ACHN (cell line): Measurements from ENCODE around the gene NMBR.
"Not testable (repeated sequence)": the region's sequence is repeated elsewhere in the genome, so short reads cannot be mapped to it uniquely, and the experiment has no call there.

Experiments used
- DNase-seq: peaks from one replicate; pipeline ENCODE4 v3.0.0-alpha.2; 2015
- in situ Hi-C: cut with HindIII; loops from 2 replicates; pipeline ENCODE4 v1.10.0; 2017; ENCODE audit warnings: low sequenced_read_pairs, low pct_ligation_motif_present, low pct_unique_long_range_greater_than_20kb

The NMBR gene

DNA sequence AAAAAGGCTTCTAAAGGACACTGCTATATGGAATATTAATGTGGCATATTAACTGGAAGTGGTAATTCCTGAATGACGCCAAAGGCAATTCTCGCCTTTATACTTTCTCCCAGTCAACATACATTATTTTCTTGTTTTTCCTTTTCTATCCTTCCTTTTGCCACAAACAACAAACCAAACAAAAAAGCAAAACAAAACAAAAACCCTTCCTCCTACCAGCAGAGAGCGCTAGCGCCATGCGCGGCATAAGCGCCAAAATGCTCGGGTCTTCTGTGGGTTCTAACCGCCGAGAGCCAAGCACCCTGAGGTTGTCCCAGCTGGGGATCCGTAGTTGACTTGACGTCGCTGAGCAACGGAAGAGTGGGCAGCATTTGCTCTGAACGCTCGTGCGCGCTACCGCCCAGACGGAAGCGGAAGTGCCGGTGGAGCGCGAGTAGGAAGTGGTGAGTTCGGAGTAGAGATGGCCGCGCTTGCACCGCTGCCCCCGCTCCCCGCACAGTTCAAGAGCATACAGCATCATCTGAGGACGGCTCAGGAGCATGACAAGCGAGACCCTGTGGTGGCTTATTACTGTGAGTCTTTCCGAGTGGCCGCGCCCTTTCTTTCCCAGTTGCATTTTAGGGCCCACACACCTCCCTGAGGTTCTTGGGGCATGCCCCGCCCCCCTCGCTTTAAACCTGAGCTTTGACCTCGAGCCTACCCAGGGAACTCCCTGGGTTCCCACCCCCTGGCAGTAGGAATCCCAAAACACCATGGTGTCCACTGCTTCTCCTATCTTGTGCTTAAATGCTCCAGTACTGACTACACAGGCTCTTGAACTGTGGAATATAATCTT is at the start of gene NMBR, which contains the start of gene VTA1:
Gene NMBR, minus strand, starts transcription at position 295 of the 835 bp plus-strand sequence. CDS start 58,464 bp downstream, outside the sequence.
Gene VTA1, plus strand, starts transcription at position 436 of the 835 bp plus-strand sequence. Its CDS starts 25 bp downstream, at position 461.
- in situ Hi-C loops: no loop called here
- DNase-seq: peak; percentile 98

DNA sequence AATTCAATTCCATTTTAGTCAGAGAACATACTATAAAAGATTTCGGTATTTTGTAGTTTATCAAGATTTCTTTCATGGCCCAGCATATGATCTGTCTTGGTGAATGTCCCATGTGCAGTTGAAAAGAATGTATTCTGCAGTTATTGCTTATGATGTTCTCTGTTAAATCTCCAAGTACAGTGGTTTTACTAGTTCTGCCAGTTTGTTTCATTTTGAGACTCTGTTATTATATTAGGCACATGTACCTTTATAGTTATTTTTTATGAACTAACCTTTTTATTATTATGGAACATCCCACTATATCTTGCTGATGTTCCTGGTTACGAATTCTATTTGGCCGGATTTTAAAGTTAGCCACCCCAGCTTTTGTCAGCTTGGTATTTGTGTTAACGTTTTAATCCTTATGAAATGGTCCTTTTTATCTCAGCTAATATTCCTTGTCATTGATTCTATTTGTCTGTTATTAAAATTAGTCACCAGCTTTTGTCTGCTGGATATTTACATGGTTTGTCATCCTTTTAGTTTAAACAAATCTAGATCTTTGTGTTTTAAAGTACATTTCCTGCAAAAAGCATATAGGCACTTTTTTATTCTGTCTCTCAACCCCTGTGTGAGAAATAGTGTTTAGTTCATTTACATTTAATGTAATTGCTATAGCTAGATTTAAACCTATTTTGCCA is 49.1 kb upstream of the NMBR start:
- in situ Hi-C loops: no loop called here
- no peak for DNase-seq

DNA sequence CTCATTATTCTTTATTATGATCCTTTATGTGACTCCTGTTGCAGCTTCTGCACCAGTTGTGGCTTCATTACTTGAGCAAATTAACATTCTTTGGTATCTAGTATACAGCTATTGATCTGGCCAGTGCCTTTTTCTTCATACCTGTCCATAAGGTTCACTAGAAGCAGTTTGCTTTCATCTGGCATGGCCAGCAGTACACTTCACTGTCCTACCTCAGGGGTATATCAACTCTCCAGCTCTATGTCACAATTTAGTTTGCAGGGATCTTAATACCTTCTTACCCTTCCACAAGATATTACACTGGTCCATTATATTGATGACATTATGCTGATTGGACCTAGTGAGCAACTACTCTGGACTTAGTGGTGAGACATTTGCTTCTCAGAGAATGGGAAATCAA is 46.7 kb upstream of the NMBR start:
- in situ Hi-C loops: no loop called here

GRCh38 chr6:142192343-142192742 is 45.4 kb upstream of the NMBR start:
- in situ Hi-C loops: no loop called here
- no peak for DNase-seq

More for the DNA sequence above, 46.7 kb upstream of the NMBR start:
- no peak for DNase-seq

GRCh38 chr6:142189057-142189456 is 42.1 kb upstream of the NMBR start:
- in situ Hi-C loops: no loop called here

GRCh38 chr6:142188341-142188740 is 41.4 kb upstream of the NMBR start:
- not testable (repeated sequence) for DNase-seq

More at GRCh38 chr6:142189057-142189456, 42.1 kb upstream of the NMBR start:
- DNase-seq: no peak

DNA sequence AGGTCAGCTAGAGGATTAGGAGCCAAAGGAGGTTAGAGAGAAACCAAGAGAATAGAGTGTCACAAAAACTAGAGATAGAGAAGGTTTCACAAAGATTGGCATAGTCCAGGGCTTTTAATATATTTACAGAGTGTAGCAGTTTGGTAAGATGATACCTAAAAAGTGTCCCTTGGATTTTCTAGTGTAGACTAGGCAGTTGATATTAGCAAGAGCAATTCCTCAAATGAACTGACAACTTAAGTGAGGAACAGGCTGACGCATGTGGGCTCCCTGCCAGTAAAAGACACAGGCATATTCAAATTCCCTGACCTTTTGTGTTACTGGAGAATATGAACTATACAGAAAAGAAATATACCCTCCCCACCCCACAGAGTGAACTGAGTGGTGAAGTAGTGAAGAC is 40.3 kb upstream of the NMBR start:
- no peak for DNase-seq
- in situ Hi-C loops: no loop called here

More at GRCh38 chr6:142188341-142188740, 41.4 kb upstream of the NMBR start:
- in situ Hi-C loops: not testable (repeated sequence)

- no peak for DNase-seq
- in situ Hi-C loops: no loop called here
These were observed 38.7 kb upstream of the NMBR start for GRCh38 chr6:142185641-142186040.

DNA sequence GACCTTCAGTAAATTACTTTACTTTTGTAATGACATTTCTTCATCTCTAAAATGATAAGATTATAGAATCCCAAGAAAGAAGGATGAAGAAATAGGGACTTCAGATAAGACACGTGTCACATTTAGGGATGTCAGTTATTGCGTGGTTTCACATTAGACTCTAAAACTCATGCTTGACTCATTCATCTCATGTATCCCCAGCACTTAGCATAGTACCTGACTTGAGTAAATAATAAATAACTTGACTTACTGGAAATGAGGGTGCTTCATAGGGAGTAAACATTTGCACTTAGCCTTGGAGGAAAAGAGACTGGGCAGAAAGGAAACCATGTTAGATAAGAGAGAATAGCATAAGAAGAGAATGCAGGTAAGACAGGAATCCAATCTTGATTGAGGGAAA is 37.4 kb upstream of the NMBR start:
- in situ Hi-C loops: no loop called here
- DNase-seq: no peak

GRCh38 chr6:142183351-142183750 is 36.4 kb upstream of the NMBR start:
- in situ Hi-C loops: no loop called here
- DNase-seq: no peak

GRCh38 chr6:142182004-142182403 is 35.1 kb upstream of the NMBR start:
- in situ Hi-C loops: no loop called here

GRCh38 chr6:142178129-142178528 is 31.2 kb upstream of the NMBR start:
- no peak for DNase-seq
- in situ Hi-C loops: no loop called here

More at GRCh38 chr6:142182004-142182403, 35.1 kb upstream of the NMBR start:
- no peak for DNase-seq

DNA sequence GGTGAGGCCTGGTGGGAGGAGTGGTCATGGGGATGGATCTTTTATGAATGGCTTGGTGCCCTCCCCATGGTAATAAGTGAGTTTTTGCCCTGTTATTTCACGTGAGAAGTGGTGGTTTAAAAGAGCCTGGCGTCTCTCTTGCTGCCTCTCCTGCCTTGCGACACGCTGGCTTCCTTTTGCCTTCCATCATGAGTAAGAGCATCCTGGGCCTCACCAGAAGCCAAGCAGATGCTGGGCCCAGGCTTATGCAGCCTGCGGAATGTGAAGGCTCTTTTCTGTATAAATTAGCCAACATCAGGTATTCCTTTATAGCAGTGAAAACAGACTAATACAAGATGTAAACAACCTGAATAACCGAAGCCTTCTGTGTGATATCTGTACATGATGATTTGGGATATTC is 27.8 kb upstream of the NMBR start:
- DNase-seq: no peak

GRCh38 chr6:142173980-142174379 is 27.1 kb upstream of the NMBR start:
- in situ Hi-C loops: no loop called here
- no peak for DNase-seq

More for the DNA sequence above, 27.8 kb upstream of the NMBR start:
- in situ Hi-C loops: no loop called here

DNA sequence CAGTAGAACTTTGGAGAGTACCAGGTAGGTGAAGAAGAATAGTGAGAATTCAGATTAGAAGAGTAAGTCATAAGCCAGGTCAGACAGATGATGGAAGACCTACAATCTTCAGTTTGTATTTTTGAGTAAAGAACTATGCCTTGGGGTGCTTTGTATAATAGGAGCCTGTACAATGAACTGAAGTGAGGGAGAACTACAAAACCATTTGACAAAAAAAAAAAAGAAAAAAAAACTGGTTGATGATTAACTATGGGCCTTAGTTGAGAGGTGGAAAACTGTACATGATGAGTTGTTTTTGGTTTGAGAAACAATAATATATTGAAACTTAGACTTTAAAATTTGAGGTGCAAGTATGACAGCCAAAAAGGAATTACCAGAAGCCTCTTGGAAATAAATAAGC is 25.8 kb upstream of the NMBR start:
- in situ Hi-C loops: no loop called here
- DNase-seq: no peak

DNA sequence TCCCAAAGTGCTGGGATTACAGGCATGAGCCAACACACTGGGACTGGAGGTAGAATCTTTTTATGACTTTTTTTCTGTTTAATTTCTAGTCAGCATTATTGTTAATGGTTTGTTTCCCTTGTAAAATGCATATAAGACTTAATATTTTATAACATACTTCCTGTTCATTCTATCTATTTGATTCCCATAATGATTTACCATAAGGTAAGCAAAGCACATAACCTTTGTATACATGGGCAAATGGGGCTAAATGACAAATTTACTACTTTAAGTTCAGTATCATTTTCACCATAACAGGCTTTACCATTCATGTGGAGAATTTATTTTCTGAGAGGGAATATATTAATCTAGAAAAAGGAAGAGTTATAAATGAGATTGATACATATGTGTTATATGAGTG is 24.4 kb upstream of the NMBR start:
- no peak for DNase-seq
- in situ Hi-C loops: no loop called here

GRCh38 chr6:142167486-142167885 is 20.6 kb upstream of the NMBR start:
- no peak for DNase-seq
- in situ Hi-C loops: no loop called here

- in situ Hi-C loops: no loop called here
- DNase-seq: no peak
These were observed 20.1 kb upstream of the NMBR start for GRCh38 chr6:142167071-142167470.

- in situ Hi-C loops: no loop called here
- no peak for DNase-seq
These were observed 18.3 kb upstream of the NMBR start for GRCh38 chr6:142165227-142165626.

DNA sequence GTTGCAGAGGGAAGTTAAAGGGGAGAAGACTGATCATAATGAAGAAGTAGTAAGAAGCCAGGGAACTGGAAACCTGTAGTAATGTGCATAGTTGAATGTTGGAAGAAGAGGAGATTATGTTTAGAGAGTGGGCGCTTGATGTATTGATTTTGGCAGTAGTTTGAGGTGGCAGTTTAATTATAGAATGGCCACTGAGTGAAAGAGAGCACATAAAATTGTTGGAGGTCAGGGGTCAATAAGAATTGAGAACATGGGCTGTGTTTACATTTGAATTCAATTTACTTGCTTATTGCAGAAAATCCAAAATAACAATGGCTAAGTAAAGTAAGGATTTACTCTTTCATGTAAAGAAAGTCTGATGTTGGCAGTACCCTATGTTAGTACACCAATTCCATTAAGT is 15.9 kb upstream of the NMBR start:
- in situ Hi-C loops: no loop called here
- no peak for DNase-seq
